Spleen (tissue), 7 donors: ENCODE results near the gene TRIM14.

Experiments
- POLR2A ChIP-seq, 3 donors: fragments of 450-650 bp; IDR thresholded peaks; one replicate each; pipeline ENCODE4 v1.5.1; 2017; ENCODE audit warnings: antibody characterized with exemption in 3 of 3, mild to moderate bottlenecking in 1 of 3
- POLR2AphosphoS5 ChIP-seq, 3 donors: sonication (generic); formaldehyde crosslinking; IDR thresholded peaks; one replicate each; pipeline ENCODE4 v1.5.1; 2017; ENCODE audit warnings: antibody characterized with exemption in 3 of 3
- TF ChIP-seq, protein P1 (sequence below), 11 experiments: fragments of 200-600 bp in 7 of 11; fragments of 450-650 bp in 4 of 11; sonication (generic) in 4 of 11; IDR thresholded peaks in 8 of 11; conservative IDR thresholded peaks in 3 of 11; 1 replicate in 7 of 11; 2 replicates in 4 of 11; pipeline versions ENCODE4 v1.4.0 to v1.8.0; 2016 to 2021; ENCODE audit warnings: antibody characterized with exemption in 11 of 11, inconsistent platforms in 4 of 11, mild to moderate bottlenecking in 1 of 11
- donor health status: DM: no; HTN: no; CAD: no; lungs with moderate emphysema.
- donor health status: DM: no; HTN: no; CAD: no.
- donor health status: DM: no; HTN: no; CAD: no.

DNA sequence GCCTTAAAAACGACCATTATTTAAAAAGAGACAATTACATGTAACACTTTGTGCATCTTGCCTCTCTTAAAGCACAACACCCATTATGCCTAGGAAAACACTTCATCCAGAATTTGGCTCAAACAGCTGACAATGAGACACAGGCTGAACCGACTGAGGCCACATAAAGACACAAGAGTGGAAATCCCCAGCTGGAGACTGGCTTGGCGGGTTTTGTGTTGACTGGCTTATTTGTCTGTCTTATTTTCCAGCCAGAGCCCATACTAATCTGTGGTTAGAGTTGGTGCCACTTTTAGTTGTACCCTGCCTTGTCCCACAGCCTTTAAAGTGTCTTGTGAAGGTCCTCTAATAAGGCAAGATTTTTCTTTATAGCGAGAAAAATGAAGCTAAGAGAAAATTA, 21.2 kb downstream of the TRIM14 start:
- TF ChIP-seq, protein P1, sequence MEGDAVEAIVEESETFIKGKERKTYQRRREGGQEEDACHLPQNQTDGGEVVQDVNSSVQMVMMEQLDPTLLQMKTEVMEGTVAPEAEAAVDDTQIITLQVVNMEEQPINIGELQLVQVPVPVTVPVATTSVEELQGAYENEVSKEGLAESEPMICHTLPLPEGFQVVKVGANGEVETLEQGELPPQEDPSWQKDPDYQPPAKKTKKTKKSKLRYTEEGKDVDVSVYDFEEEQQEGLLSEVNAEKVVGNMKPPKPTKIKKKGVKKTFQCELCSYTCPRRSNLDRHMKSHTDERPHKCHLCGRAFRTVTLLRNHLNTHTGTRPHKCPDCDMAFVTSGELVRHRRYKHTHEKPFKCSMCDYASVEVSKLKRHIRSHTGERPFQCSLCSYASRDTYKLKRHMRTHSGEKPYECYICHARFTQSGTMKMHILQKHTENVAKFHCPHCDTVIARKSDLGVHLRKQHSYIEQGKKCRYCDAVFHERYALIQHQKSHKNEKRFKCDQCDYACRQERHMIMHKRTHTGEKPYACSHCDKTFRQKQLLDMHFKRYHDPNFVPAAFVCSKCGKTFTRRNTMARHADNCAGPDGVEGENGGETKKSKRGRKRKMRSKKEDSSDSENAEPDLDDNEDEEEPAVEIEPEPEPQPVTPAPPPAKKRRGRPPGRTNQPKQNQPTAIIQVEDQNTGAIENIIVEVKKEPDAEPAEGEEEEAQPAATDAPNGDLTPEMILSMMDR (IDR thresholded peaks at IDR 0.05 in 8 of 11, conservative IDR thresholded peaks at IDR 0.05 in 3 of 11): no peak
- TF ChIP-seq POLR2AphosphoS5 (IDR thresholded peaks at IDR 0.05) (no peak), POLR2A (IDR thresholded peaks at IDR 0.05) (no peak)
